ENCODE data around the gene ANKFN1.
"Not testable (repeated sequence)": the region's sequence is repeated elsewhere in the genome, so short reads cannot be mapped to it uniquely, and the experiment has no call there.

Gene ANKFN1

GRCh38 chr17:56351675-56352074 is 198.4 kb downstream of the ANKFN1 start:
- DNase-seq (ENCODE audit: low read depth) = no peak

- DNase-seq (ENCODE audit: low read depth) = no peak
Observed at GRCh38 chr17:56358651-56359050, 205.4 kb downstream of the ANKFN1 start.

- DNase-seq (ENCODE audit: low read depth) = no peak
Observed at GRCh38 chr17:56359518-56359917, 206.2 kb downstream of the ANKFN1 start.

GRCh38 chr17:56367366-56367765 is 214.1 kb downstream of the ANKFN1 start:
- no peak for DNase-seq (ENCODE audit: low read depth)

- DNase-seq (ENCODE audit: low read depth) = no peak
Observed at GRCh38 chr17:56373981-56374833, 220.9 kb downstream of the ANKFN1 start.

- no peak for DNase-seq (ENCODE audit: low read depth)
Observed at GRCh38 chr17:56389356-56389755, 236.1 kb downstream of the ANKFN1 start.

- DNase-seq (ENCODE audit: low read depth) = no peak
Observed at GRCh38 chr17:56392321-56392720, 239.0 kb downstream of the ANKFN1 start.

GRCh38 chr17:56393156-56393555 is 239.9 kb downstream of the ANKFN1 start:
- DNase-seq (ENCODE audit: low read depth) = no peak

- no peak for DNase-seq (ENCODE audit: low read depth)
Observed at GRCh38 chr17:56395787-56396186, 242.5 kb downstream of the ANKFN1 start.

GRCh38 chr17:56407086-56407485 is 253.8 kb downstream of the ANKFN1 start:
- no peak for DNase-seq (ENCODE audit: low read depth)

- DNase-seq (ENCODE audit: low read depth) = not testable (repeated sequence)
Observed at GRCh38 chr17:56412356-56412755, 259.1 kb downstream of the ANKFN1 start.

- DNase-seq (ENCODE audit: low read depth) = no peak
Observed at GRCh38 chr17:56416682-56417351, 263.5 kb downstream of the ANKFN1 start.

- no peak for DNase-seq (ENCODE audit: low read depth)
Observed at GRCh38 chr17:56424005-56424404, 270.7 kb downstream of the ANKFN1 start.

GRCh38 chr17:56424543-56425044 is 271.3 kb downstream of the ANKFN1 start:
- no peak for DNase-seq (ENCODE audit: low read depth)

- DNase-seq (ENCODE audit: low read depth) = no peak
Observed at GRCh38 chr17:56425483-56425882, 272.2 kb downstream of the ANKFN1 start.

- DNase-seq (ENCODE audit: low read depth) = no peak
Observed at GRCh38 chr17:56426901-56427300, 273.6 kb downstream of the ANKFN1 start.

- no peak for DNase-seq (ENCODE audit: low read depth)
Observed at GRCh38 chr17:56431736-56432135, 278.5 kb downstream of the ANKFN1 start.

- DNase-seq (ENCODE audit: low read depth) = no peak
Observed at GRCh38 chr17:56432443-56432842, 279.2 kb downstream of the ANKFN1 start.

- DNase-seq (ENCODE audit: low read depth) = no peak
Observed at GRCh38 chr17:56434610-56435009, 281.3 kb downstream of the ANKFN1 start.

GRCh38 chr17:56436142-56436541 is 282.9 kb downstream of the ANKFN1 start:
- DNase-seq (ENCODE audit: low read depth) = no peak

- no peak for DNase-seq (ENCODE audit: low read depth)
Observed at GRCh38 chr17:56440419-56440818, 287.1 kb downstream of the ANKFN1 start.

GRCh38 chr17:56441308-56441707 is 288.0 kb downstream of the ANKFN1 start:
- no peak for DNase-seq (ENCODE audit: low read depth)

GRCh38 chr17:56445692-56446411 is 292.6 kb downstream of the ANKFN1 start:
- no peak for DNase-seq (ENCODE audit: low read depth)
